ENCODE measurements around the gene SRMS.

The SRMS gene

DNA sequence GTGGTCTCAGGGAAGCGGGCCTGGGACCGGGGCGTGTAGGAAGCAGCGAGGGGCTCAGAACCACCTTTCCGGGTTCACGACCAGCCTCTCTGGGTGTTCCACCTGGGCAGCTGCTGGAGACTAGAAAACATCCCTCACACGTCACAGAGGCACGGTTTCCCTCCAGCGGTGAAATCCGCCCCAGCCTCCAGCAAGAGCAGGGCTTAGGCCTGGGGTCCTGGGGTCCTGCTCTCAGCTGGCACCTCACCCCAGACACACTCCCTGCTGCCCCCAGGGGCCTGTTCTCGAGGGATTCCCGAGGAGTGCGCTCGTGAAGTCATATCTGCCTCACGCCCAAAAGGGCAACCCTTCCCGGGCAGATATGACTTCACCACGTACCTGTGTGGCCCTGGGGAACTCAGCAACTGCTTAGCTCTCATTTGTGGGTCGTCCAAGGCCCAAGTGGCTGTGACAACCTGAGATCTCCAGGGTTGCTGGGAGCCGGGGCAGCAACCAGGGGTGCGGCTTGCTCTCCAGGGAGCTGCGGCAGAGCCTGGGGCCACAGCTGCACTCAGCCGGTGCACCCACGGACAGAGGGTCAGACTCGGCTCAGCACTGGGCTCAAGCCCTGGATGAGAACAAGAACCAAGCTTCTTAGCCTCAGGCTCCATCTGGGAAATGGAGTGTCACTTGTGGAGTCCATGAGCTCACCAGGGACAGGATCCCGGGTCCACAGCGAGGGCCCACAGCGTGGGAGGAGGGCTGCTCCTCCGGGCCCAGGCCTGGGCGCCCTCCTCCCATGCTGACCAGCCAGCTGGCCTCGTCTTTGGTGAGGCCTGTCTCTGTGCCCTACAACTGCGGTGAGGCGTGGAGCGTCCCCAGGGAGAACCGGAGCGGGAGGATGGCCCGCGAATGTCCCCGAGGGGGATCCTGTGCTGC, 7.1 kb upstream of the SRMS start:
- Histone ChIP-seq H4K20me1 (ENCODE audit: insufficient read depth, low read length) (peaks cover 14% of the 10 kb centered on the region; the same call in 1 of the 2 replicates), H3K79me2 (ENCODE audit: low read length) (no peaks in the 10 kb centered on the region), H3K9me3 (ENCODE audit: insufficient read depth, low read length) (no peaks in the 10 kb centered on the region), H3K4me1 (ENCODE audit: low read length) (peaks cover 10% of the 10 kb centered on the region), H3K4me2 (ENCODE audit: low read length) (peak overlapping the region; percentile 65), H3K36me3 (replicated peaks; ENCODE audit: low read depth, low read length) (no peaks in the 10 kb centered on the region), H3K4me3 (ENCODE audit: low read length) (peak overlapping the region; percentile 69), H3K27me3 (ENCODE audit: low read depth, low read length) (peaks cover 55% of the 10 kb centered on the region), H3K27ac (ENCODE audit: low read length) (no peak overlapping the region), H2AFZ (ENCODE audit: low read depth, low read length) (no peak overlapping the region), H3K9ac (ENCODE audit: low read length) (no peak overlapping the region)
- TF ChIP-seq EZH2phosphoT487 (IDR thresholded peaks at IDR 0.05; ENCODE audit: low read depth) = no peak
- no peak for TF ChIP-seq CTCF (IDR thresholded peaks at IDR 0.05; ENCODE audit: low read depth, low read length)

DNA sequence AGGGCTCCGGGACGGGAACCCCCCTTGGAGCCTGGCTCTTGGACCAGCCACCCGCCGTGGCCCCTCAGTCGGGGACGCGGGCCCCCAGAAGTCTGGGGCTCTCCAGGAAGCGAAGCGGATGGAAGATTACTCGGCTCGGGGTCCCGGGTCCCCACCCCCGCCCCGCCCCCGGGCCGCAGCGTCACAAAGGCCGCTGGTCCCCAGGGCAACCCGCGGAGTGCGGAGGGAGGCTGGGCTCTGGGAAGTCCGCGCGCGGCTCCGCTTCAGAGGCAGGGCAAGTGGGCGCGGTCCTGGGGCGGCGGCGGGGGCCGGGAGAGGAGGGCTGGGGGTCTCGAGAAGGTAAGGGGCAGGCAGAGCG, 6.4 kb upstream of the SRMS start, which contains the start of gene FNDC11:
TSS of gene FNDC11 (plus strand) at position 227 of the 358 bp plus-strand sequence. CDS start 1,505 bp downstream, outside the sequence.
- Histone ChIP-seq H2AFZ (ENCODE audit: low read depth, low read length) (no peak within 1 kb of the TSS; the same call in 1 of the 2 replicates), H3K4me3 (ENCODE audit: low read length) (peak within 1 kb of the TSS; percentile 69)

DNA sequence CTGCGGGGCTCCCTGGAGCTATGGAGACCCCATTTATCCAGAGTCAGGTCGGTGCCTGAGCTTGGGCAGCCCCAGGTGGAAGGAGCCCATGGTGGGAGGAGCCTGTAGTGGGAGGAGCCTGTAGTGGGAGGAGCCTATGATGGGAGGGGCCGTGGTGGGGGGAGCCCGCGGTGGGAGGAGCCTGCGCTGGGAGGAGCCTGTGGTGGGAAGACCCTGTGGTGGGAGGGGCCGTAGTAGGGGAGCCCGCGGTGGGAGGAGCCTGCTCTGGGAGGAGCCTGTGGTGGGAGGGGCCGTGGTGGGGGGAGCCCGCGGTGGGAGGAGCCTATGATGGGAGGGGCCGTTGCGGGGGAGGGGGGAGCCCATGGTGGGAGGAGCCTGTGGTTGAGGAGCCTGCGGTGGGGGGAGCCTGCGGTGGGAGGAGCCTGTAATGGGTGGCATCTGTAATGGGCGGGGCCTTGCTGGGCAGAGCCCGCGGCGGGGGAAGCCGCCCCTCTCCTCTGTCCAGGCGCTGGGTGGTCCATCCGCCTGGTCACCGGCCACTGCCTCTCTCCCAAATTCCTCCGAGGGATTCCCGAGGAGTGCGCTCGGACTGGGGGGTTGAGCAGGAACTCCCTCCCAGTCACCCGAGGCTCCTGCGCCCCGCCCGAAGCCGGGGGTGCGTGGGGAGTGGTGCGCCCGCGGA, 5.8 kb upstream of the SRMS start:
- H3K9ac ChIP-seq (ENCODE audit: low read length) = peak overlapping the region; percentile 5; the same call in 1 of the 2 replicates
- H3K4me2 ChIP-seq (ENCODE audit: low read length) = peak overlapping the region; percentile 65
- H3K27ac ChIP-seq (ENCODE audit: low read length) = no peak overlapping the region
- H3K27me3 ChIP-seq (ENCODE audit: low read depth, low read length) = peaks cover 65% of the 10 kb centered on the region
- no peaks in the 10 kb centered on the region for H3K9me3 ChIP-seq (ENCODE audit: insufficient read depth, low read length)
- H3K79me2 ChIP-seq (ENCODE audit: low read length) = no peaks in the 10 kb centered on the region
- no peak overlapping the region; the same call in 1 of the 2 replicates for H2AFZ ChIP-seq (ENCODE audit: low read depth, low read length)
- peaks cover 10% of the 10 kb centered on the region for H3K4me1 ChIP-seq (ENCODE audit: low read length)
- H3K4me3 ChIP-seq (ENCODE audit: low read length) = peak overlapping the region; percentile 69
- no peak for TF ChIP-seq CTCF (IDR thresholded peaks at IDR 0.05; ENCODE audit: low read depth, low read length)
- peaks cover 14% of the 10 kb centered on the region; the same call in 1 of the 2 replicates for H4K20me1 ChIP-seq (ENCODE audit: insufficient read depth, low read length)
- no peaks in the 10 kb centered on the region for H3K36me3 ChIP-seq (replicated peaks; ENCODE audit: low read depth, low read length)

More for the DNA sequence above, 6.4 kb upstream of the SRMS start, which contains the start of gene FNDC11:
- Histone ChIP-seq H3K4me2 (ENCODE audit: low read length) (peak within 1 kb of the TSS; percentile 65), H3K27ac (ENCODE audit: low read length) (no peak within 1 kb of the TSS), H3K9me3 (ENCODE audit: insufficient read depth, low read length) (no peaks in the 10 kb centered on the region), H3K4me1 (ENCODE audit: low read length) (peaks cover 10% of the 10 kb centered on the region), H3K9ac (ENCODE audit: low read length) (peak within 1 kb of the TSS; percentile 5; the same call in 1 of the 2 replicates), H3K27me3 (ENCODE audit: low read depth, low read length) (peaks cover 60% of the 10 kb centered on the region), H3K79me2 (ENCODE audit: low read length) (no peaks in the 10 kb centered on the region), H3K36me3 (replicated peaks; ENCODE audit: low read depth, low read length) (no peaks in the 10 kb centered on the region), H4K20me1 (ENCODE audit: insufficient read depth, low read length) (peaks cover 14% of the 10 kb centered on the region; the same call in 1 of the 2 replicates)
- TF ChIP-seq EZH2phosphoT487 (IDR thresholded peaks at IDR 0.05; ENCODE audit: low read depth) (no peak), CTCF (IDR thresholded peaks at IDR 0.05; ENCODE audit: low read depth, low read length) (no peak)

Measured in OCI-LY3 (cell line).